Activated naive CD8-positive, alpha-beta T cell treated with anti-CD3 and anti-CD28 coated beads, Interleukin-2, amount 50 U/mL, for 24 hours (primary cell): ENCODE measurements around the gene C5.

Experiments
- ATAC-seq: fragments of 150-1000 bp; cut with Tn5 transposase; one replicate; pipeline ENCODE4 v1.10.0; 2021
- DNase-seq: peaks from one replicate; pipeline ENCODE4 v3.0.0; 2021
- H3K27ac Mint-ChIP-seq: one replicate; pipeline ENCODE4 v1.8.0; 2021; ENCODE audit warnings: mild to moderate bottlenecking, mixed read lengths
- H3K27me3 Mint-ChIP-seq: one replicate; pipeline ENCODE4 v1.8.0; 2021; ENCODE audit warnings: mixed read lengths
- H3K36me3 Mint-ChIP-seq: one replicate; pipeline ENCODE4 v1.8.0; 2021; ENCODE audit warnings: low read depth, mixed read lengths
- H3K4me1 Mint-ChIP-seq: one replicate; pipeline ENCODE4 v1.8.0; 2021; ENCODE audit warnings: mixed read lengths
- H3K4me3 Mint-ChIP-seq: one replicate; pipeline ENCODE4 v1.8.0; 2021; ENCODE audit warnings: mild to moderate bottlenecking, moderate library complexity, mixed read lengths
- H3K9me3 Mint-ChIP-seq: one replicate; pipeline ENCODE4 v1.8.0; 2021; ENCODE audit warnings: mixed read lengths

The C5 gene

DNA sequence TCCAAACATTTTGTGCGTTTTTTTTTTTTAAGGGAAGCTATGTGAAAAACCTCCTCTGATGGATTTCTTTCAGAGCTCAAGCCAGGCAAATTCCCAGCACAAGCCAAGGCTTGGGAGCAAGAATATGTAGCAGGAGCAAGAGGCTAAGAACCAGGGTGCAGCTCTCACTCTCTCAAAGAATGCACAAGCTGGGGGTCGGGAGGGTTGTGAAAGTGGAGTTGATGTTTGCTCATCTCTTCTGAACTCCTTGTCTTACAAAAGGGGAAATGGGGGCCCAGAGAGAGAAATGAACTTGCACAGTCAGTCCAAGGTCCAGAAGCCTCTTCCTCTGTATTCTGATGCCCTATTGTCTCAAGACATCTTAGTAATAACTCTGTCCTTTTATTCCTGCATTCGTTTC, 115.8 kb downstream of the C5 start:
- no peaks in the 10 kb centered on the region for H3K27me3 Mint-ChIP-seq
- no peaks in the 10 kb centered on the region for H3K9me3 Mint-ChIP-seq
- peak overlapping the region; percentile 100 for H3K27ac Mint-ChIP-seq
- peaks cover 6% of the 10 kb centered on the region for H3K36me3 Mint-ChIP-seq
- ATAC-seq (no peak), DNase-seq (no peak)
- peak overlapping the region; percentile 37 for H3K4me3 Mint-ChIP-seq
- peaks cover 84% of the 10 kb centered on the region for H3K4me1 Mint-ChIP-seq

DNA sequence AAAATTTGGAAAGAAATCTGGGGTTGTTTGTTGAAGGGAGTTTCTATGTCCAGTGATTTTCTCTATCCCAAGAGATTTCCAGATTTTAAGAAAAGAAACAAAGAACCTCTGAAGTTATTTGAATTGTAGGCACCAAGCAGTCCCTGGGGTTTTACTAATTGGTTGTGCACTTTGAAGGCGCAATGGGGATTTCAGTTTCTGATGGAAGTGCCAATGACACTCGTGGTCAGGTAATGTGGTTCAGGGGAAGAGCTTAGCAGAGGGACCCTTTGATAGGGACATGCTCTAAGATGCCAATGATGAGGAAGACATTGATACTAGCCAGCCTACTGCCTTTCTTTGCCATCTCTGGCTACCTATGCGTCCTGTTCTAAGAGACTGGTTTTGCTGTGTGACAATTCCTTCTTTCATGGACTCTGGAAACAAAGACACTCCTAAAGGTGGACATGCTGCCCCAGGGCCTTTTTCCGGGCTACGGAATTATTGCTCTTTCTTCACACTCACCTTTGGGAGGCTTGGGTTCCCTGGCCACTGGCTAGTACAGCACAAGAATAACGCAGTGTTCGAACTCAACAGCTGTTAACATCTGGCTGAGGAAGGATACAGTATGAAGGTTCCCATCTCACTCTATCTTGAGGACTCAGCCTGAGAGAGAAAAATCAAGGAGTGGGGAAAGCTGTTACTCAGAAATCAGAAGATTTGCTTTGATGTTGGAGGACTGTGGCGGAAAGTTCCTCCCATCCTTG, 116.6 kb downstream of the C5 start:
- Mint-ChIP-seq H3K4me3 (peak overlapping the region; percentile 37), H3K36me3 (peaks cover 6% of the 10 kb centered on the region), H3K9me3 (no peaks in the 10 kb centered on the region), H3K4me1 (peaks cover 85% of the 10 kb centered on the region), H3K27ac (peak overlapping the region; percentile 100), H3K27me3 (no peaks in the 10 kb centered on the region)
- no peak for ATAC-seq
- DNase-seq: no peak

DNA sequence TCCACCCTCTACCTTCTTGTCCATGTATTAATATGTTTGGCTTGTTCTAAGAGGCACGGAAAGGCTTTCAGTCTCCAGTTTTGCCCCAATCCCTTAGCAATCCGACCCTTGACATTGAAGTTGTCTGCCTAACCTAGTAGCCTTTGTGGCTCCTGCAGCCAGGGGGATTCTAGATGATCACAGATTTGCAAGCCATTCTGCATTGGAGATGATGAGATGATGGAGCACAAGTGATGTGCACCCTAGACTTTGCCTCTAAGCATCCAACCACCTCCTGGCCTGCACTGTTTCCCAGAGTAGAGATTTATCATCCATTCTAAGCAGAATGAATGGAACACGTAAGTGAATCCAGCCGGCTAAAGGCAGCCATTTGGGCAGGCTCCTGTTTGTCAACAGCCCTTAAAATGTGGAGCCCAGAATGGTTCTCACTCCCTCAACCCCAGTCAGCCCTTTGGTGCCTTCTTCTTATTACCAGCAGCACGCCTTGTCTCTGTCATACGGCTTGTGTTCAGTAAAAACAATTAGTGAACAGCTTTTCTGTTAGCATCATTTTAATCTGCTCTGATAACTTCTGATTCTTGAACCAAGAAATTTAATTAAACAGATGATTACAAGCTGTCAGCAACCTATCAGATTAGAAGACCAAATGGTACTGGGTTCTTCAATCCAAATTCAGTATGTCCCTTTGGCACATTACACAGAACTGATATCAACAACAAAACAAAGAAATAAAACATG, 117.8 kb downstream of the C5 start:
- Mint-ChIP-seq H3K27ac (peak overlapping the region; percentile 100), H3K4me3 (peak overlapping the region; percentile 71), H3K36me3 (peaks cover 6% of the 10 kb centered on the region), H3K4me1 (peaks cover 92% of the 10 kb centered on the region), H3K9me3 (no peaks in the 10 kb centered on the region), H3K27me3 (no peaks in the 10 kb centered on the region)
- no peak for DNase-seq
- no peak for ATAC-seq

DNA sequence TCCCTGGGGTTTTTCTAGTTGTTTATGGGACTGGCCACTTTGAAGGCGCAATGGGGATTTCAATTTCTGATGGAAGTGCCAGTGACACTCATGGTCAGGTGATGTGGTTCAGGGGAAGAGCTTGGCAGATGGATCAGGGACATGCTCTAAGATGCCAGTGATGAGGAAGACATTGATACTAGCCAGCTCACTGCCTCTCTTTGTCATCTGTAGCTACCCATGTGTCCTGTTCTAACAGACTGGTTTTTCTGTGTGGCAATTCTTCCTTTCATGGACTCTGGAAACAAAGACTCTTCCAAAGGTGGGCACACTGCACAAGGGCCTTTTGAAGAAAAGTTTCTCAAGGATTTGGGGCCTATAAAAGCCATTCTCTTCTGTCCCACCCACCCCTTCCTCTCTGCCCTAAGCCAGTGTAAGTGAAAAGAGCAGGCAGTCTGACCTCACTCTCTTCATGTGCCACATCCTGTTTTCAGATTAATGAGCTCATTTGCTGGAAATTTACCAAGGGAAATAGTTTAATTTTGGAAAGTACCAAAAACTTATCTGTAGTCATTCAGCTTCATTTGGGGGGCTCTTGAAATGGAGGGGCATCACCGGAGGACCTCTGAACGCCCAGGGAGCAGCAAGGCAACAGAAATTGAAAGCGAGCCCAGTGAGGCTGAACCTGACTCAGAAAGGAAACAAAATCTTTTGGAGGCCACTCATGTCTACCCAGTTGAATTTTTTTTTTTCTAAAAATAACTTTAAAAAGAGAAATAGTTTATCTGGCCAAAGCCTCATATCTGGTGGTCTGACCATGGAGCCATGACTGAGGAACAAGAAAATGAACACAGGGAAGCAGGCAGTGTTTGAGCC, 118.6 kb downstream of the C5 start:
- peak; percentile 69 for DNase-seq
- Mint-ChIP-seq H3K4me1 (peaks cover 92% of the 10 kb centered on the region), H3K36me3 (peaks cover 6% of the 10 kb centered on the region), H3K4me3 (peak overlapping the region; percentile 71), H3K27ac (peak overlapping the region; percentile 100), H3K27me3 (no peaks in the 10 kb centered on the region), H3K9me3 (no peaks in the 10 kb centered on the region)
- peak; percentile 56 for ATAC-seq

DNA sequence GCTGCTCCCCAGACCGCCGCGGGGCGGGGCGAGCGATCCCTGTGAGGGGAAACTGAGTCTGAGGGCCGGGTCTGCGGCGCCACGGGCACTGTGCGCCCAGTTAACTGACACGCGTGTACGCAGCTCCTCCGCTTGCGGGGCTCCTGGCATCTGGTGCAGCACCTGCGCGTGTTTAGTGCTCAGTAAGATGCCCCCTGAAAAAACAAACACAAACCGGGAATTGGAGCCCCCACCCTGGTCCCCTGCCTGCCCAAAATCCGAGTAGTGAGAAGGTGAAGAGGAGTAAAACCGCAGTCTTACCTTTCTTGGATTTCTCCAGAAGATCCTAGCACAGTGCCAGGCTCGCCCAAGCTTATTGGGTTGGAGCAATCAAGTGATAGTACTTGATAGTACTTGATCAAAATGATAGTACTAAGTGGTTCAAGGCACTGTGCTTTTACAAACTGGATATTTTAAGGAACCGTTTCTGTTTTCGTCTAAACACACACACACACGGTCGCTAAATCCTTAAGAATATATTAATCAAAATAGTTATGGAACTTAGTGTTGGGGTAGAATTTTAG, 120.8 kb downstream of the C5 start:
- peaks cover 83% of the 10 kb centered on the region for H3K4me1 Mint-ChIP-seq
- H3K27me3 Mint-ChIP-seq: no peaks in the 10 kb centered on the region
- DNase-seq: no peak
- peaks cover 24% of the 10 kb centered on the region for H3K36me3 Mint-ChIP-seq
- no peak for ATAC-seq
- H3K4me3 Mint-ChIP-seq: peak overlapping the region; percentile 82
- peak overlapping the region; percentile 100 for H3K27ac Mint-ChIP-seq
- H3K9me3 Mint-ChIP-seq: no peaks in the 10 kb centered on the region

DNA sequence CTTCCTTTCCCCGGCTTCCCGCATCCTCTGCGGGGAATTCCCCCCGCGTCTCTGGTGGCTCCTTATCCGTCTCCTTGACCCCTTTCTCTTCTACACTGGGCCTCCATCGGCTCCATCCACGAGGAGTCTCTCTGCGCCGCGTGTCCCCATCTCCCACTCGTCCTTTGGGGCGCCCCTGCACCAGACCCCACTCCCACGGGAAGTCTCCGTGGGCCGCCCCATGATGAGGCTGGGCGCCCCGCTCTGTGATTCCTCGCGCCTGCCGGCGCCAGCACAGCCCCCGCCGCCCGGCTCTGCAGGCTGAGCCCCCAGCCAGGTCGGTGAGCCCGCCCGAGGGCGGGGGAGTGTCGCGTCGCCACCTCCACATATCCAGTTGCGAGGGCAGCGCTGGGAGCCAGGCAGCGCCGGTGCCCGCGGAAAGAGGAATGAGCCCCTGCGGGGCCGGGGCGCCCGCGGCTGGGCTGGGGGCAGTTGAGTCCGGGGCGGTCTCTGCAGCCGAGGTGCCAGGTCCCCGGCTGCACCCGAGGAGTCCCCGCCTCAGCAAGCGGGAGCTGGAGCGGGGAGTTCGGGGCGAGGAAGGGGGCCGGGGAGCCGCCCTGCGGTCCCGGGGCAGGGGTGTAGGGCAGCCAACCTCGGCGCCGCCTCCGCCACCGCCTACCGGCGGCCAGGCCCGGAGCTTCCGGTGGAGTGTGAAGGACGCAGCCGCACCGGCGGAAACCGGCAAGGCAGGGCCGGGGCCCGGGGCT, 121.4 kb downstream of the C5 start:
- DNase-seq: peak; percentile 82
- no peaks in the 10 kb centered on the region for H3K9me3 Mint-ChIP-seq
- H3K4me1 Mint-ChIP-seq: peaks cover 80% of the 10 kb centered on the region
- peaks cover 30% of the 10 kb centered on the region for H3K36me3 Mint-ChIP-seq
- peak overlapping the region; percentile 90 for H3K4me3 Mint-ChIP-seq
- ATAC-seq: peak; percentile 6
- no peaks in the 10 kb centered on the region for H3K27me3 Mint-ChIP-seq
- peak overlapping the region; percentile 95 for H3K27ac Mint-ChIP-seq

DNA sequence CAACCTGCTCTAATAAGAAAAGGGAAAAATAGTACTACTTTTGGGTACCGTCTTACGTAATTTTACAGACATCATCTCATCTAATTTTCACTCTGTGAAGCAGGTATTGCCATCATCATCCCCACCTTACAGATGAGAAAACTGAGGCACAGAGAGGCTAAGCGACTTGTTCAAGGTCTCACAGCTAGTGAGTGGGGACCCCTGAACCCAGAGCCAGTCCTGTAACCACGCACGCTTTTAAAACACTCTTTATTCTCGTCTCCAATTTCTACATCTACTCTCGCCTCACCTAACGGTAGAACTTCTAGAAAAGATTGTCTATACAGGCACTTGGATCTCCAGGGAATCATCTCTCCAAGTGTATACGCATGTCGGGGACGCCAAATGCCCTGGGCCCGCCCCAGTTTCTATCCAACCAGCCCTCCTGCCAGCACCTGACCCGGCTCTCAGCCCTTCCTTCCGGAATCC, 122.0 kb downstream of the C5 start:
- peak overlapping the region; percentile 95 for H3K27ac Mint-ChIP-seq
- H3K9me3 Mint-ChIP-seq: no peaks in the 10 kb centered on the region
- ATAC-seq (no peak), DNase-seq (no peak)
- peaks cover 37% of the 10 kb centered on the region for H3K36me3 Mint-ChIP-seq
- H3K27me3 Mint-ChIP-seq: no peaks in the 10 kb centered on the region
- peaks cover 77% of the 10 kb centered on the region for H3K4me1 Mint-ChIP-seq
- H3K4me3 Mint-ChIP-seq: peak overlapping the region; percentile 90

DNA sequence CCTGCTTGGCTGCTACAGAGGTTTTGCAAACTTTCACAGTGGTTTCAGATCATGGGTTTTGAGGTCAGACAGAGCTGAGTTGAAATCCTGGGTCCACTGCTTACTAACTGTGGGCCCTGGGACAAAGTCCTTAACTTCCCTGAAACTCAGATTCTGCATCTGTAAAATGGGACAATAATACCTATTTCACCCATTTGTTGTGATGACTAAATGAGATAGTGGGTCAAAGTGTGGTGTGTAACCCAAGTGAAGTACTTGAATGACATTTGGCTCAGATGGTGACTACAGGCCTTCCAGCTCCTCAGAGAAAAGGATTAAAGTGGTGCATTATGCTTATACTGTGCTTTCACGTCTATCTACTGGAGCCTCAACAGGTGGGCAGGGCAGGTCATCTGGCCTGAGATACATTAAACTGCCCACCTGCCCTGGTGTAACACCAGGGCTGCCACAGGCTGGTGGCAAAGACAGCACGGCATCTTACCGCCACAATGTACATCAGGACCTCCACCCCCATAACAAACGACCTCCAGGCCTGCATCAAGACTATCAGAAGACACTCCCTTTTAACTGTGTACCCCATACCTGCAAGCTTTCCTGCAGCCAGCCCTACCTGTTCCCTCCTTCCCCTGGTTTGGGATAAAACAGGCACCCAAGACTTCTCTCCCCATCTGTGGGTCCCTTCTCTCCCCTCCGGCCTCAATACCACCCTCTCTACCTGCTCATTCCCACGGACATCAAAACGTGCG, 122.6 kb downstream of the C5 start:
- peak; percentile 18 for ATAC-seq

DNA sequence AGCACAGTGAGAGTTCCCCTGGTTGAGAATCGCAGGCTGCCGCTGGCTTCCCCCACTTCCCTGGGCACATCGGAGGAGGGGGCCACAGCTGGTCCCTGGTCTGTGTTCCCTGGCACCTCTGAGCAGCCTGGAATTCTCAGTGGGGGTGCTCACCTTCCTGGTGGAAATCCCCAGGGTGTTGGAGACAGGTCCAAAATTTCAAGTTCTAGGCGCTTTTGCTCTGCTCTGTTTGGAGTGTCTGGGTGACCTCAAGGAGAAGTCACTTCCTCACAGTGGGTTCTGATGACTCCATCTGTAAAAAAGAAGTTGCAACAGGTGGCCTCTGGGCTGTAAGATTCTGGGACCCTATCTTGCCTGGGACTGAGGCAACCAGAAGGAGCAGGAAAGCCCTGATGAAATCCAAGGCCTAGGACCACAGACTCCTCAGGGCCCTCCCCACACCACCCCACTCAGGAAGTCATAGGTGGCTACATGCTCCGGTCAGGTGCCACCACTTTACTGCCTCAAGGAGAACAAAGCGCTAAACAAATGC, 123.6 kb downstream of the C5 start, which contains the start of gene TRAF1:
Gene TRAF1, minus strand, starts transcription at position 400 of the 532 bp plus-strand sequence. CDS start 721 bp downstream, outside the sequence.
- Mint-ChIP-seq H3K36me3 (peaks cover 52% of the 10 kb centered on the region), H3K9me3 (no peaks in the 10 kb centered on the region), H3K27me3 (no peaks in the 10 kb centered on the region), H3K27ac (peak within 1 kb of the TSS; percentile 95), H3K4me1 (peaks cover 73% of the 10 kb centered on the region), H3K4me3 (peak within 1 kb of the TSS; percentile 90)
- no peak for DNase-seq
- ATAC-seq: peak; percentile 13

More for the DNA sequence above, 122.6 kb downstream of the C5 start:
- Mint-ChIP-seq H3K9me3 (no peaks in the 10 kb centered on the region), H3K36me3 (peaks cover 43% of the 10 kb centered on the region), H3K4me3 (peak overlapping the region; percentile 90), H3K4me1 (peaks cover 75% of the 10 kb centered on the region), H3K27me3 (no peaks in the 10 kb centered on the region), H3K27ac (peak overlapping the region; percentile 95)
- no peak for DNase-seq

DNA sequence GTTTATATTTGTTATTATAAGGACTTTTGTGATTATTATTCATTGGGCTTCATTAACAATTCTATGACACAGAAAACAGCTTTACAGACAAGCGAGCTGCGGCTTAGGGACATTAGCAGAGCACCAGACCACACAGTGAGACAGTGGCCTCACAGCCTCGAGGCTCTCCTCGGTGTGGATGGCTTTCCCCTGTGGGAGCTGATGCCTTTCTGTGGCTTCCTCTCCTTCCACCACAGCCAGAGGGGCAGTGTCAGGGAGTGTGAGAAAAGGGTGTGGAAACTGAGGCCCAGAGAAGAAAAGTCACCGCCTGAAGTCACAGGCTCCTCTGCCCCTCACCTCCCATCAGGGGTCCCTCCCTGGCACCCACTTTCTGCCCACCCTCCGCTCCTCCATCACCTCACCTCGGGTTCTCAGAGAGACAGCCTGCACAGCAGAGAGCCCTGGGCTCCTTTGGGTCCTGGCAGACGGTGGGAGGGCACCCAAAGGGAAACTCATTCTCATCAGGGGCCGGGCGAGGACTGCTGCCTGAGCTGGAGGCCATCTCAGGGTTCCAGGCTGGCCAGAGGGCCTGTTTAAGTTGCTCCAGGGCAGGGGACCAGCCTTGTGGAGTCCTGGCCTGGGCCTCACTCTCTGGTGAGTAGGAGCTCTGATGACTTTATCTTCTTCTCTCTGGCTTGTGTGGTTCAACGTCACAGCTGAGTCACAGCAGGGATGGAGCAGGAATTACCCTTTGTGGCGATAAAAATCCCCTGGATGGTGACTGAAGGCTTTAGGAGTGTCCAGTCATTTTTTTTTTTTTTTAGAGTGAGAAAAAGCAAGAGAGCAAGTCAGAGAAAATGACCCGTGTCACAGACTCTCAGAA, 124.3 kb downstream of the C5 start:
- Mint-ChIP-seq H3K4me3 (peak overlapping the region; percentile 90), H3K36me3 (peaks cover 56% of the 10 kb centered on the region), H3K27ac (peak overlapping the region; percentile 95), H3K9me3 (no peaks in the 10 kb centered on the region), H3K27me3 (no peaks in the 10 kb centered on the region), H3K4me1 (peaks cover 74% of the 10 kb centered on the region)
- DNase-seq (peak; percentile 87), ATAC-seq (peak; percentile 71)

DNA sequence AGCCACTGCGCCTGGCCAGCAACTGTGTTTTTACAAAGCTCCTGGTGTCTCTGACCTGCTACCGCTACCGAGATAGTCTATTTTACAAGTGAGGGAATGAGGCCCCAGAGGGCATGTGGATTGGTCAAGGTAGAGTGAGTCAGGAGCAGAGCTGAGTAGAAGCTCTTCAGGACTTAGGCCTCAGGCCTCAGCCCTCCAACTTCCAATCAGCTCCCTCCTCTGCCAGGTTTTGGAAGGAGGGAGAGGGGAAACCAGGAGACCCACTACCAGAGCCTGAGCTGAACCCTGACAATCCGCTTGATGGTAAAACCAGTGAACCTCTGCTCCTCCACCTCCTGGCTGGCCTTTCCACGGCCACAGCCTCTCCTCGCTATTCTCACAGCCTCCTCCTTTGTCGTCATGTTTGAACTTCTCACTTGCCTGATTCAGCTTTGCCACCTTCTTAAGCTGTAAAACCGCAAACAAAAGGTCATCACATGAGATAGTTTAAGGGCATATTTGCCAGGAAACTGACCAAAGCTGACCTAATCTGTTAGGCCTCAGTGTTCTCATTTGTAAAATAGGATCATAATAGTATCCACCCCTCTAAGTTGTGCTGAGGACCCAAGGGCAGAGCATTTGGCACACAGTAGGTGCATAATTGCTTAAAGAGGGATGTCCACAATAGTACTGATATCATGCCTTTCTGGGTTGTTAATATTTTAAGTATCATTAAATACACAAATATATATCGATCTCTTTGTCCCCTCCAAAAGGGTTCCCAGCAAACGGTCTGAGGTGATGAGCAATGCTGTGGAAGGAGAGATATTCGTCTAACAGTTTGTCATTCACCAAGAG, 125.2 kb downstream of the C5 start:
- H3K9me3 Mint-ChIP-seq: no peaks in the 10 kb centered on the region
- DNase-seq (no peak), ATAC-seq (no peak)
- peak overlapping the region; percentile 95 for H3K27ac Mint-ChIP-seq
- H3K27me3 Mint-ChIP-seq: no peaks in the 10 kb centered on the region
- peaks cover 62% of the 10 kb centered on the region for H3K36me3 Mint-ChIP-seq
- H3K4me1 Mint-ChIP-seq: peaks cover 74% of the 10 kb centered on the region
- H3K4me3 Mint-ChIP-seq: peak overlapping the region; percentile 90
